Stimulated activated CD8-positive, alpha-beta memory T cell treated with anti-CD3 and anti-CD28 coated beads, Interleukin-12 subunit alpha, Interleukin-12 subunit beta, amount 100 ng/mL, for 24 hours (primary cell): ENCODE results near the gene NAALADL2.
"Not testable (repeated sequence)": the region's sequence is repeated elsewhere in the genome, so short reads cannot be mapped to it uniquely, and the experiment has no call there.

Experiments used
- DNase-seq: peaks from one replicate; pipeline ENCODE4 v3.0.0-alpha.2; 2020; ENCODE audit errors: extremely low read depth

Gene NAALADL2

DNA sequence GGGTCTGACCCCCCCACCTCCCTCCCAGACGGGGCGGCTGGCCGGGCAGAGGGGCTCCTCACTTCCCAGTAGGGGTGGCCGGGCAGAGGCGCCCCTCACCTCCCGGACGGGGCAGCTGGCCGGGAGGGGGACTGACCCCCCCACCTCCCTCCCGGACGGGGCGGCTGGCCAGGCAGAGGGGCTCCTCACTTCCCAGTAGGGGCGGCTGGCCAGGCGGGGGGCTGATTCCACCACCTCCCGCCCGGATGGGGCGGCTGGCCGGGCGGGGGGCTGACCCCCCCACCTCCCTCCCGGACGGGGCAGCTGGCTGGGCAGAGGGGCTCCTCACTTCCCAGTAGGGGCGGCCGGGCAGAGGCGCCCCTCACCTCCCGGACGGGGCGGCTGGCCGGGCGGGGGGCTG is 272.7 kb downstream of the NAALADL2 start:
- not testable (repeated sequence) for DNase-seq

GRCh38 chr3:175132706-175133105 is 273.6 kb downstream of the NAALADL2 start:
- DNase-seq, result not testable (repeated sequence)

DNA sequence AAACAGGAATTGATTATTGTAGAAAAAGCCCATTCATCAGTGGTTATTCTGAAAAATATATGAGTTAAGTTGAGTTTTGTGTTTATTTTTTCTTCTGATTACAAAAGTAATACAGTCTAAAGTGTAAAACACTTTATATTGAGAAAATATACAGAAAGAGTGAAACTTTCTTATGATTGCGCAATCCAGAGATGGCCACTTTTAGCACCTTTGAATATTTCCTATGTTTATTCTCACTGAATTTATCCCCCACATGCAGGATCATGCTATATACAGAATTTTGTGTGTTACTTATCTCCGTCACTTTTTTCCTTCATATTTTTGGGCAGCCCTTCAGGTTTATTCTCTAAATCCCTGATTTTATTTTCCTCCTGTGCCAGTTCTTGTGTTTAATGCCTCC is 285.2 kb downstream of the NAALADL2 start:
- DNase-seq, result no peak

- no peak for DNase-seq
Measured at GRCh38 chr3:175146258-175146657, 287.1 kb downstream of the NAALADL2 start.

GRCh38 chr3:175149675-175150074 is 290.5 kb downstream of the NAALADL2 start:
- DNase-seq, result no peak

GRCh38 chr3:175150812-175151401 is 291.8 kb downstream of the NAALADL2 start:
- DNase-seq, result no peak

- no peak for DNase-seq
Measured at GRCh38 chr3:175153595-175153994, 294.5 kb downstream of the NAALADL2 start.

- no peak for DNase-seq
Measured at GRCh38 chr3:175155172-175155571, 296.0 kb downstream of the NAALADL2 start.

DNA sequence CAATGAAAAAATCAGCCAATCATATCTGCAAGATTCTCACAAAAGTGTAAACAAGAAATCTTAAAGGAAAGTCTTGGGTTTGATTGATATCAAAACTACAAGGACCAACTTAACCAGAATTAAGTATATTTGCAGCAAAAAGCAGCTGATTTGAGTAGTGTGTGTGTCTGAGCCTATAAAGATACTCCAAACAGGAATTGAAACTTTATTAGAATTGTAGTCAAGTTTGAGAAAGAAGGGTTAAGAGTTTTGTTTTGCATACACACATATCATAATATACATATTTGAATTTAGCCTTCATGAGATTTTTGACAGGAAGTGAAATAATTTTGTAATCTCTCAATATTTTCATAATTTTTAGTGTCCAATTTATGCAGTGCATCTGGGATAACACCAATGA is 300.1 kb downstream of the NAALADL2 start:
- no peak for DNase-seq

GRCh38 chr3:175161291-175161690 is 302.2 kb downstream of the NAALADL2 start:
- DNase-seq, result no peak

DNA sequence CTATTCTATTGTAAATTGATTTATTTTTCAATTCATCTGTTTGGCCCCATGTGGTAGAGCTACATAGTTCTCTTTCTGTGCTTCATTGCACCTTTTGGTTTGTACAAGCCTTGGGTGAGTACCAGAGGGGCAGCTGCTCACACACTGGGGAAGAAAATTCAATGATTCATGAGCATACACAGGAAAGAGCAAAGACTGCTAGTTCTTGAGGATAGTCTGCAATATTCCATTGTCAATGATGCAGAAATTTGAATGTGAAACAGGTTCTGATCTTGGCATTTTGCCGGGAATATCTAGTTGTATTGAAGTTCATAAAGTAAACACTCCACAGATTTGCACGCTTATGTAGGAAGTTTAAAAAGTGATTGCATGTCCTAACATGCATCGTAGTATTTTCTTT is 304.6 kb downstream of the NAALADL2 start:
- no peak for DNase-seq

GRCh38 chr3:175173117-175173516 is 314.0 kb downstream of the NAALADL2 start:
- not testable (repeated sequence) for DNase-seq

DNA sequence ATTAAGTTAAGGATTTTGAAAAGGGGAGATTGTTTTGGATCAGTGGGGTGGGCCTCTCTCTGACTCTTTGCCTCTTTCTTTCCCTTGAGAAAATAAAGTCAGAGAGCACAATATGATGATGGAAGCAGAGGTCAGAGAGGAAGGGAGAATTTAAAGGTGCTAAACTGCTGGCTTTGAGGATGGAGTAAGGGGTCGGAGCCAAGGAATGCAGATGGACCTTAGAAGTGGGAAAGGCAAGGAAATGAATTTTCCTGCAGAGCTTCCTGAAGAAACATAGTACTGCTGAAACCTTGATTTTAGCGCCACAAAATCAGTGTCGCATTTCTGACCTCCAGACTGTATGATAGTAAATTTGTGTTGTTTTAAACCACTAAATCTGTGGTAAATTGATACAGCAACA is 317.4 kb downstream of the NAALADL2 start:
- DNase-seq, result no peak

- DNase-seq, result no peak
Measured at GRCh38 chr3:175179055-175179454, 319.9 kb downstream of the NAALADL2 start.

GRCh38 chr3:175184392-175184791 is 325.3 kb downstream of the NAALADL2 start:
- DNase-seq, result no peak

DNA sequence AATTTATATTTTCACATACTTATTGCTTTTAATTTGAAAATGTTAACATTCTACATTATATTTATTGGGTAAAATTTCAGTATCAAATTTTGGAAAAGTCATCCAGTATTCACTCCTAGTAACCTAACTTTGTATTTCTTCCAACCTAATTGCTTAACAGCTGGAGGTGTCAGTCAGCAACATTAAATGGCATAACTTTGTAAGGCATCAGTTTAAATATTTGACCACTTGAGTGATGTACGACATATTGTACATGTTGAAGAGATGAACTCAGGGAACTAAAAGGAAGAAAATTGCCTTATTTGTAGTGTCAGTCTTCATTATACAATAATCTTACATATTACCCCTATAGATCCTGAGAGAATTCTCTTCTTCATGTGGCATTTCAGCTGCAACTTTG is 326.8 kb downstream of the NAALADL2 start:
- DNase-seq, result no peak

DNA sequence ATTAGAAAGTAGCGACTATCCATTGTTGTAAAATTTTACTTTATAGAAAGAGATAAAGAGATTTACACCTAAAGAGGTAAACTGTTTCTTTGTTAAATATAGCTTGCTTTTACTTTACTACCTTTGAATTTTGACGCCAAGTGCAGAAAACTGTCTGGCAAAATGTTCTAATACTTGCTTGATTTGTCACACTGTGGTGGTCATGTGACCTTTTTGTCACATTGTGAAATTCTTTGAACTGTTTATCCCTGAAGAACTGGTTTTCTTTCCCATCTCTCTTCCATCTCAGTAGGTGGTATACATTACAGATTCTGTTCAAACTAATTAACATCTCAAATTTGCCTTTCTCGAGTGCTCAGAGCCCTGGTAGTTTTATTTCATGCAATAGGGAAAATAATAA is 327.4 kb downstream of the NAALADL2 start:
- DNase-seq, result no peak

- DNase-seq, result no peak
Measured at GRCh38 chr3:175187586-175187985, 328.5 kb downstream of the NAALADL2 start.

GRCh38 chr3:175192536-175192935 is 333.4 kb downstream of the NAALADL2 start:
- DNase-seq, result no peak

- no peak for DNase-seq
Measured at GRCh38 chr3:175193815-175194518, 334.8 kb downstream of the NAALADL2 start.

- DNase-seq, result no peak
Measured at GRCh38 chr3:175198991-175199783, 340.1 kb downstream of the NAALADL2 start.

- no peak for DNase-seq
Measured at GRCh38 chr3:175199961-175200360, 340.8 kb downstream of the NAALADL2 start.
